ENCODE data around the gene SLC30A3. TPM values are rescaled to one million over a fixed set of nuclear protein-coding genes. Genes with fewer than 3 reads are reported as not detected.

The SLC30A3 gene
- total RNA-seq, result not detected in 2 replicates

GRCh38 chr2:27262379-27263286 is at the start of gene SLC30A3:
Gene SLC30A3, minus strand, starts transcription at chr2:27263047. Its CDS starts 141 bp downstream, at chr2:27262906.

GRCh38 chr2:27308359-27308881 is 45.6 kb upstream of the SLC30A3 start, which contains the start of gene UCN:
Gene UCN, minus strand, starts transcription at chr2:27308445. Its CDS starts 550 bp downstream, at chr2:27307895.

GRCh38 chr2:27281855-27282559 is 19.2 kb upstream of the SLC30A3 start, which contains the start of gene TRIM54:
Gene TRIM54, plus strand, starts transcription at chr2:27282429. Its CDS starts 303 bp downstream, at chr2:27282732.

GRCh38 chr2:27275211-27276150 is 12.6 kb upstream of the SLC30A3 start, which contains the start of gene DNAJC5G:
Gene DNAJC5G, plus strand, starts transcription at chr2:27275433. Its CDS starts 1,296 bp downstream, at chr2:27276729.

GRCh38 chr2:27217173-27218121 is 45.4 kb downstream of the SLC30A3 start, which contains the start of gene CAD:
Gene CAD, plus strand, starts transcription at chr2:27217369. Its CDS starts 183 bp downstream, at chr2:27217552.

GRCh38 chr2:27211943-27212625 is 50.8 kb downstream of the SLC30A3 start, which contains the start of the genes ATRAID and SLC5A6:
Gene ATRAID, plus strand, starts transcription at chr2:27212041. Its CDS starts 328 bp downstream, at chr2:27212369.
Gene SLC5A6, minus strand, starts transcription at chr2:27212268. Its CDS starts 4,618 bp downstream, at chr2:27207650.

Other genes with a start within 250 kb of the SLC30A3 start
- gene TMEM214, start 230.1 kb downstream of the SLC30A3 start, total RNA-seq, result 43.7 and 46.0 TPM in 2 replicates
- gene AGBL5, start 211.4 kb downstream of the SLC30A3 start, total RNA-seq, result 12.6 and 14.9 TPM in 2 replicates
- gene OST4, start 191.4 kb downstream of the SLC30A3 start, total RNA-seq, result 558 and 652 TPM in 2 replicates
- gene EMILIN1, start 184.4 kb downstream of the SLC30A3 start, total RNA-seq, result 273 and 388 TPM in 2 replicates
- 1.3 TPM in 1 of 2 replicates, not detected in the other for gene KHK, start 176.3 kb downstream of the SLC30A3 start, total RNA-seq
- gene CGREF1, start 143.9 kb downstream of the SLC30A3 start, total RNA-seq, result 11.6 and 28.2 TPM in 2 replicates
- not detected in 2 replicates for gene ABHD1, start 139.2 kb downstream of the SLC30A3 start, total RNA-seq
- 65.2 and 72.1 TPM in 2 replicates for gene PREB, start 128.4 kb downstream of the SLC30A3 start, total RNA-seq
- gene PRR30, start 123.6 kb downstream of the SLC30A3 start, total RNA-seq, result not detected in 2 replicates
- gene TCF23, start 114.0 kb downstream of the SLC30A3 start, total RNA-seq, result under 0.01 TPM in 1 of 2 replicates, not detected in the other
- 148 and 204 TPM in 2 replicates for gene ATRAID, start 51.0 kb downstream of the SLC30A3 start, total RNA-seq
- gene SLC5A6, start 50.8 kb downstream of the SLC30A3 start, total RNA-seq, result 7.6 and 13.0 TPM in 2 replicates
- gene CAD, start 45.7 kb downstream of the SLC30A3 start, total RNA-seq, result 22.9 and 29.3 TPM in 2 replicates
- gene DNAJC5G, start 12.4 kb upstream of the SLC30A3 start, total RNA-seq, result not detected in 2 replicates
- gene TRIM54, start 19.4 kb upstream of the SLC30A3 start, total RNA-seq, result not detected in 2 replicates
- gene UCN, start 45.4 kb upstream of the SLC30A3 start, total RNA-seq, result 1.3 and 4.5 TPM in 2 replicates
- 69.1 and 102 TPM in 2 replicates for gene MPV17, start 60.0 kb upstream of the SLC30A3 start, total RNA-seq
- gene GTF3C2, start 93.7 kb upstream of the SLC30A3 start, total RNA-seq, result 31.6 and 44.4 TPM in 2 replicates
- gene EIF2B4, start 107.3 kb upstream of the SLC30A3 start, total RNA-seq, result 29.2 and 31.3 TPM in 2 replicates
- gene SNX17, start 107.6 kb upstream of the SLC30A3 start, total RNA-seq, result 148 and 159 TPM in 2 replicates
- gene ZNF513, start 117.7 kb upstream of the SLC30A3 start, total RNA-seq, result 4.0 and 6.2 TPM in 2 replicates
- gene PPM1G, start 146.5 kb upstream of the SLC30A3 start, total RNA-seq, result 54.6 and 54.7 TPM in 2 replicates
- 75.3 and 91.5 TPM in 2 replicates for gene NRBP1, start 165.6 kb upstream of the SLC30A3 start, total RNA-seq
- 0.97 TPM in 1 of 2 replicates, not detected in the other for gene KRTCAP3, start 179.3 kb upstream of the SLC30A3 start, total RNA-seq
- 17.9 and 35.2 TPM in 2 replicates for gene IFT172, start 226.7 kb upstream of the SLC30A3 start, total RNA-seq
- 12.8 and 15.6 TPM in 2 replicates for gene FNDC4, start 232.2 kb upstream of the SLC30A3 start, total RNA-seq
- 0.32 TPM in 1 of 2 replicates, not detected in the other for gene GCKR, start 233.8 kb upstream of the SLC30A3 start, total RNA-seq

Measured in cardiac atrium fibroblast (primary cell).